Mesenchymal stem cell (in vitro differentiated cells and primary cell): ENCODE measurements around the gene PCP4.

Source experiments
- DNase-seq: peaks from one replicate; pipeline ENCODE4 v3.0.0-alpha.2; 2013
- H2AFZ ChIP-seq: one replicate; pipeline ENCODE4 v1.6.1; 2013; ENCODE audit warnings: low read depth, mild to moderate bottlenecking, control low read depth, inconsistent platforms, low read length, moderate library complexity
- H2AK5ac ChIP-seq: 2 replicates; pipeline ENCODE4 v1.6.1; 2013; ENCODE audit warnings: low read length, moderate library complexity, mild to moderate bottlenecking, inconsistent platforms; ENCODE audit not compliant: severe bottlenecking
- H2BK120ac ChIP-seq: one replicate; pipeline ENCODE4 v1.6.1; 2013; ENCODE audit warnings: low read depth, mild to moderate bottlenecking, inconsistent platforms, low read length, moderate library complexity
- H2BK12ac ChIP-seq, 2 experiments: one replicate each; pipeline ENCODE4 v1.6.1; 2013; ENCODE audit warnings: inconsistent platforms in 2 of 2, low read length in 2 of 2, mild to moderate bottlenecking in 2 of 2, moderate library complexity in 2 of 2, control low read depth in 1 of 2
- H2BK15ac ChIP-seq: one replicate; pipeline ENCODE4 v1.6.1; 2013; ENCODE audit warnings: mild to moderate bottlenecking, low read depth, inconsistent platforms; ENCODE audit not compliant: poor library complexity, severe bottlenecking
- H2BK5ac ChIP-seq: 2 replicates; pipeline ENCODE4 v1.6.1; 2013; ENCODE audit warnings: low read depth, mild to moderate bottlenecking, low read length, control low read depth, inconsistent platforms; ENCODE audit not compliant: poor library complexity, severe bottlenecking
- H3K14ac ChIP-seq, 2 experiments: one replicate each; pipeline ENCODE4 v1.6.1; 2013; ENCODE audit warnings: inconsistent platforms in 2 of 2, low read length in 2 of 2, control low read depth in 1 of 2, mild to moderate bottlenecking in 1 of 2, moderate library complexity in 1 of 2
- H3K18ac ChIP-seq, 2 experiments: one replicate each; pipeline ENCODE4 v1.6.1; 2013; ENCODE audit warnings: inconsistent platforms in 2 of 2, low read length in 2 of 2, control low read depth in 1 of 2, low read depth in 1 of 2, mild to moderate bottlenecking in 1 of 2
- H3K23ac ChIP-seq, 2 experiments: one replicate each; pipeline ENCODE4 v1.6.1; 2013; ENCODE audit warnings: inconsistent platforms in 2 of 2, low read length in 2 of 2, mild to moderate bottlenecking in 2 of 2, moderate library complexity in 2 of 2, control low read depth in 1 of 2
- H3K27ac ChIP-seq: 2 replicates; pipeline ENCODE4 v1.5.1; 2013; ENCODE audit warnings: mild to moderate bottlenecking, moderate library complexity, low read length, control low read depth, inconsistent platforms; ENCODE audit not compliant: poor library complexity, severe bottlenecking
- H3K27me3 ChIP-seq, 2 experiments: 2 replicates each; pipeline versions ENCODE4 v1.6.1 to v1.7.0; 2013; ENCODE audit warnings: low read length in 2 of 2, mild to moderate bottlenecking in 2 of 2, moderate library complexity in 2 of 2, control low read depth in 1 of 2, inconsistent platforms in 1 of 2; ENCODE audit not compliant: control insufficient read depth in 1 of 2, insufficient read depth in 1 of 2
- H3K36me3 ChIP-seq, 2 experiments: 2 replicates each; pipeline versions ENCODE4 v1.6.1 to v1.7.0; 2013; ENCODE audit warnings: low read length in 2 of 2, control low read depth in 1 of 2, inconsistent platforms in 1 of 2, low read depth in 1 of 2, mild to moderate bottlenecking in 1 of 2; ENCODE audit not compliant: insufficient read depth in 2 of 2, control insufficient read depth in 1 of 2
- H3K4ac ChIP-seq, 2 experiments: one replicate each; pipeline ENCODE4 v1.6.1; 2013; ENCODE audit warnings: inconsistent platforms in 2 of 2, low read length in 2 of 2, mild to moderate bottlenecking in 2 of 2, moderate library complexity in 2 of 2, control low read depth in 1 of 2, low read depth in 1 of 2
- H3K4me1 ChIP-seq: 2 replicates; pipeline ENCODE4 v1.6.1; 2013; ENCODE audit warnings: low read depth, low read length, control low read depth; ENCODE audit not compliant: control insufficient read depth, insufficient read depth
- H3K4me2 ChIP-seq: 2 replicates; pipeline ENCODE4 v1.6.1; 2013; ENCODE audit warnings: low read length, mild to moderate bottlenecking, inconsistent platforms; ENCODE audit not compliant: poor library complexity, severe bottlenecking
- H3K4me3 ChIP-seq, 2 experiments: 2 replicates each; pipeline versions ENCODE4 v1.5.1 to v1.7.0; 2013; ENCODE audit warnings: low read length in 2 of 2, mild to moderate bottlenecking in 2 of 2, control low read depth in 1 of 2, low read depth in 1 of 2; ENCODE audit not compliant: insufficient read depth in 1 of 2
- H3K79me1 ChIP-seq: replicated peaks from 2 replicates; pipeline ENCODE4 v1.6.1; 2013; ENCODE audit warnings: mild to moderate bottlenecking, control low read depth, low read length, inconsistent platforms; ENCODE audit not compliant: poor library complexity, severe bottlenecking
- H3K9ac ChIP-seq: 2 replicates; pipeline ENCODE4 v1.7.0; 2013; ENCODE audit warnings: mild to moderate bottlenecking, low read length, moderate library complexity
- H3K9me3 ChIP-seq: 2 replicates; pipeline ENCODE4 v1.7.0; 2013; ENCODE audit warnings: mild to moderate bottlenecking, low read length; ENCODE audit not compliant: control insufficient read depth
- H4K8ac ChIP-seq: one replicate; pipeline ENCODE4 v1.6.1; 2013; ENCODE audit warnings: inconsistent platforms, mild to moderate bottlenecking, low read length, moderate library complexity
- H4K91ac ChIP-seq: one replicate; pipeline ENCODE4 v1.6.1; 2013; ENCODE audit warnings: mild to moderate bottlenecking, low read length, inconsistent platforms
- WGBS: methylation state at CpG from one replicate; pipeline ENCODE4 v1.1.7; 2013; ENCODE audit warnings: mixed read lengths; 5-methylcytosine and 5-hydroxymethylcytosine counted together

Gene PCP4

DNA sequence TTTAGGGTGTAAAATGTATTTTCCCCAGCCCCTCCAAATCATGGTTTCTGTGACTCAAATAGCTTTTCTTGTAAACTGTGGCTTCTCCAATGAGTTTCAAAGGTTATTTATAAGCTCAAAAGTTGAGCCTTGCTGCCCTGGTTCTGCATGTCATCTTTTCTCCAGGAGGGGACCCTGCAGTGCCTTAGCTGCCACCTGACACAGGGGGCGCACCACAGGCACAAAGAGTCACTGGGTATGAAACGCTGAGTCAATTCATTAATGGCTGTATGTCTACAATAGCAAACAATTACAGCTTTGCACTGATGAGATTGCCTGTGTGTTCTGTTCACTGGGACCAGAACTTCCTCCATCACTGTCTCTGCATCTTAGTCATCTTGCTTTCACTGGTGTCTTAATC is 100.8 kb downstream of the PCP4 start:
- H3K9me3 ChIP-seq, result peaks cover 7% of the 10 kb centered on the region
- no peak overlapping the region for H2BK5ac ChIP-seq
- no peaks in the 10 kb centered on the region for H3K27me3 ChIP-seq
- H4K91ac ChIP-seq, result no peak overlapping the region
- H3K4me2 ChIP-seq, result no peak overlapping the region
- whole genome bisulfite sequencing, result 87% methylated on average over 2 of the region's 2 CpGs
- H3K14ac ChIP-seq, result no peak overlapping the region
- no peak overlapping the region for H2BK12ac ChIP-seq
- DNase-seq, result no peak
- H3K4me3 ChIP-seq, result no peak overlapping the region
- H2AK5ac ChIP-seq, result no peak overlapping the region
- H3K9ac ChIP-seq, result no peak overlapping the region
- H3K18ac ChIP-seq, result no peak overlapping the region
- no peak overlapping the region for H3K4ac ChIP-seq
- H3K27ac ChIP-seq, result no peak overlapping the region
- no peak overlapping the region for H4K8ac ChIP-seq
- H2BK15ac ChIP-seq, result no peak overlapping the region
- no peak overlapping the region for H2BK120ac ChIP-seq
- no peaks in the 10 kb centered on the region for H3K36me3 ChIP-seq
- no peaks in the 10 kb centered on the region for H3K79me1 ChIP-seq
- H3K23ac ChIP-seq, result no peak overlapping the region
- H2AFZ ChIP-seq, result no peak overlapping the region
- no peaks in the 10 kb centered on the region for H3K4me1 ChIP-seq

GRCh38 chr21:39969691-39970364 is 102.6 kb downstream of the PCP4 start:
- no peak overlapping the region for H4K8ac ChIP-seq
- WGBS, result 68% methylated on average over 6 of the region's 8 CpGs
- H3K4me3 ChIP-seq, result no peak overlapping the region
- no peak overlapping the region for H2BK15ac ChIP-seq
- H3K79me1 ChIP-seq, result no peaks in the 10 kb centered on the region
- no peaks in the 10 kb centered on the region for H3K27me3 ChIP-seq
- no peak overlapping the region for H2BK12ac ChIP-seq
- no peak overlapping the region for H3K4ac ChIP-seq
- H3K4me1 ChIP-seq, result no peaks in the 10 kb centered on the region
- no peak overlapping the region for H4K91ac ChIP-seq
- H3K9ac ChIP-seq, result no peak overlapping the region
- H3K23ac ChIP-seq, result no peak overlapping the region
- no peak overlapping the region for H3K18ac ChIP-seq
- H3K4me2 ChIP-seq, result no peak overlapping the region
- no peak overlapping the region for H3K14ac ChIP-seq
- no peak overlapping the region for H3K27ac ChIP-seq
- DNase-seq, result no peak
- H2BK120ac ChIP-seq, result no peak overlapping the region
- no peak overlapping the region for H2BK5ac ChIP-seq
- peaks cover 7% of the 10 kb centered on the region for H3K9me3 ChIP-seq
- no peaks in the 10 kb centered on the region for H3K36me3 ChIP-seq
- no peak overlapping the region for H2AFZ ChIP-seq
- no peak overlapping the region for H2AK5ac ChIP-seq

GRCh38 chr21:39971956-39972355 is 104.7 kb downstream of the PCP4 start:
- H2AFZ ChIP-seq, result no peak overlapping the region
- H3K27me3 ChIP-seq, result no peaks in the 10 kb centered on the region
- WGBS, result 27% methylated on average over 2 of the region's 2 CpGs
- H3K4me3 ChIP-seq, result no peak overlapping the region
- no peak overlapping the region for H2BK15ac ChIP-seq
- no peak overlapping the region for H3K14ac ChIP-seq
- no peak overlapping the region for H3K23ac ChIP-seq
- H3K9me3 ChIP-seq, result peaks cover 4% of the 10 kb centered on the region
- no peaks in the 10 kb centered on the region for H3K4me1 ChIP-seq
- no peak for DNase-seq
- no peak overlapping the region for H2AK5ac ChIP-seq
- H3K9ac ChIP-seq, result no peak overlapping the region
- H3K18ac ChIP-seq, result no peak overlapping the region
- H3K4me2 ChIP-seq, result no peak overlapping the region
- H2BK5ac ChIP-seq, result no peak overlapping the region
- no peak overlapping the region for H2BK12ac ChIP-seq
- H4K8ac ChIP-seq, result no peak overlapping the region
- no peaks in the 10 kb centered on the region for H3K79me1 ChIP-seq
- no peak overlapping the region for H2BK120ac ChIP-seq
- H3K4ac ChIP-seq, result no peak overlapping the region
- H3K27ac ChIP-seq, result no peak overlapping the region
- H3K36me3 ChIP-seq, result no peaks in the 10 kb centered on the region
- H4K91ac ChIP-seq, result no peak overlapping the region

DNA sequence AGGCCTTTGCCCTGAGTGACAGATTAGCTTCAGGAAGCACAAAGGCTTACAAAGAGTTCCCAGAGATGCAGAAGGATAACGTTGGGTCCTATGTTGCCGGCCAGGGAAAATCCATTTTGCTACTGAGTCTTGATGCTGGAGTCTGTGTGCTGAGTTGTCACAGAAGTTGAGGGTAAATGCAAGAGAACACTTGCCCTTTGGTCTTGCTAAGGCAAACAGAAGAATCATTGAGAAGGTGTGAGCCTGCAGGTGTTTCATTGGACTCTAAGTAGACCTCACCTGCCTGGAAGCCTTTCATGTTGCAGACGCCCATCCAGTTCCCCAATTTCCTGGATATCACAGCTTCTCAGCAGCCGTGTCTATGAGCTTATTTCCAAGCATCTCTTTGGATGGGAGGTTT is 105.2 kb downstream of the PCP4 start:
- Histone ChIP-seq H2AFZ (no peak overlapping the region), H3K4me3 (no peak overlapping the region), H3K36me3 (no peaks in the 10 kb centered on the region), H2BK120ac (no peak overlapping the region), H3K9me3 (peaks cover 4% of the 10 kb centered on the region), H3K4ac (no peak overlapping the region), H3K4me1 (no peaks in the 10 kb centered on the region), H3K27me3 (no peaks in the 10 kb centered on the region), H3K14ac (no peak overlapping the region), H3K79me1 (no peaks in the 10 kb centered on the region), H4K91ac (no peak overlapping the region), H2BK5ac (no peak overlapping the region), H2BK15ac (no peak overlapping the region), H2BK12ac (no peak overlapping the region), H2AK5ac (no peak overlapping the region), H3K18ac (no peak overlapping the region), H3K4me2 (no peak overlapping the region), H4K8ac (no peak overlapping the region), H3K23ac (no peak overlapping the region), H3K27ac (no peak overlapping the region), H3K9ac (no peak overlapping the region)
- 66% methylated on average over 4 of the region's 4 CpGs for WGBS
- no peak for DNase-seq
